Measurements from ENCODE around the gene TUBGCP6. TPM values are rescaled to one million over a fixed set of nuclear protein-coding genes. Genes with fewer than 3 reads are reported as not detected.

Gene TUBGCP6
- total RNA-seq, 4 donors from 2014 or later, result 51.5 to 163 (median 111) TPM

- no peak for DNase-seq
- no peak overlapping the region for H3K4me3 ChIP-seq
- no peaks in the 10 kb centered on the region for H3K4me1 ChIP-seq
- no peak for TF ChIP-seq POLR2A (IDR thresholded peaks at IDR 0.05)
- no peak for TF ChIP-seq CTCF (IDR thresholded peaks at IDR 0.05)
- H3K36me3 ChIP-seq, result peaks cover 0 to 52% (median 0%) of the 10 kb centered on the region in 3 donors
- no peaks in the 10 kb centered on the region for H3K9me3 ChIP-seq
- H3K27me3 ChIP-seq, result no peaks in the 10 kb centered on the region
- H3K27ac ChIP-seq, result no peak overlapping the region
Observed at GRCh38 chr22:50232481-50233151, 12.2 kb downstream of the TUBGCP6 start.

GRCh38 chr22:50229370-50229769 is 15.5 kb downstream of the TUBGCP6 start:
- Histone ChIP-seq H3K27ac (no peak overlapping the region), H3K27me3 (no peaks in the 10 kb centered on the region), H3K4me1 (no peaks in the 10 kb centered on the region), H3K36me3 (peaks cover 0 to 64% (median 0%) of the 10 kb centered on the region in 3 donors), H3K4me3 (no peak overlapping the region), H3K9me3 (no peaks in the 10 kb centered on the region)
- no peak for DNase-seq
- TF ChIP-seq POLR2A (IDR thresholded peaks at IDR 0.05) (no peak), CTCF (IDR thresholded peaks at IDR 0.05) (no peak)

GRCh38 chr22:50228366-50228765 is 16.5 kb downstream of the TUBGCP6 start:
- no peak for DNase-seq
- peaks cover 0 to 73% (median 0%) of the 10 kb centered on the region in 3 donors for H3K36me3 ChIP-seq

GRCh38 chr22:50227579-50228215 is 17.1 kb downstream of the TUBGCP6 start:
- no peak overlapping the region for H3K27ac ChIP-seq
- H3K27me3 ChIP-seq, result no peaks in the 10 kb centered on the region
- no peaks in the 10 kb centered on the region for H3K9me3 ChIP-seq
- H3K4me1 ChIP-seq, result no peaks in the 10 kb centered on the region
- TF ChIP-seq CTCF (IDR thresholded peaks at IDR 0.05) (no peak), POLR2A (IDR thresholded peaks at IDR 0.05) (no peak)
- DNase-seq, result no peak
- H3K4me3 ChIP-seq, result no peak overlapping the region
- H3K36me3 ChIP-seq, result peaks cover 0 to 73% (median 0%) of the 10 kb centered on the region in 3 donors

More at GRCh38 chr22:50228366-50228765, 16.5 kb downstream of the TUBGCP6 start:
- H3K9me3 ChIP-seq, result no peaks in the 10 kb centered on the region
- TF ChIP-seq CTCF (IDR thresholded peaks at IDR 0.05) (no peak), POLR2A (IDR thresholded peaks at IDR 0.05) (no peak)
- H3K4me1 ChIP-seq, result no peaks in the 10 kb centered on the region
- H3K27me3 ChIP-seq, result no peaks in the 10 kb centered on the region
- H3K27ac ChIP-seq, result no peak overlapping the region
- H3K4me3 ChIP-seq, result no peak overlapping the region

- no peak for TF ChIP-seq CTCF (IDR thresholded peaks at IDR 0.05)
- TF ChIP-seq POLR2A (IDR thresholded peaks at IDR 0.05), result no peak
- no peak for DNase-seq
- Histone ChIP-seq H3K27ac (no peak overlapping the region), H3K9me3 (no peaks in the 10 kb centered on the region), H3K4me3 (no peak overlapping the region), H3K4me1 (no peaks in the 10 kb centered on the region), H3K36me3 (peaks cover 0 to 77% (median 0%) of the 10 kb centered on the region in 3 donors), H3K27me3 (no peaks in the 10 kb centered on the region)
Observed at GRCh38 chr22:50226875-50227165, 18.0 kb downstream of the TUBGCP6 start.
